ENCODE measurements around the gene ADH1B. TPM values are rescaled to one million over a fixed set of nuclear protein-coding genes. Genes with fewer than 3 reads are reported as not detected.
"Not testable (repeated sequence)": the region's sequence is repeated elsewhere in the genome, so short reads cannot be mapped to it uniquely, and the experiment has no call there.

ADH1B gene
- total RNA-seq, 4 donors from 2014 or later, result 1,271 to 1,760 (median 1,505) TPM

GRCh38 chr4:99352602-99353537, 31.7 kb upstream of the ADH1B start, which contains the start of gene ADH1C:
ADH1C (minus strand) TSS chr4:99352746; CDS start chr4:99352675, 71 bp downstream.
- H3K27ac ChIP-seq, result peak within 1 kb of the TSS in 2 of 4 donors; percentile 24 to 71
- H3K9me3 ChIP-seq, result no peaks in the 10 kb centered on the region
- peak in 1 of 2 donors; percentile 57 for TF ChIP-seq EP300 (IDR thresholded peaks at IDR 0.05)
- TF ChIP-seq POLR2A (IDR thresholded peaks at IDR 0.05), result no peak
- no peak for TF ChIP-seq CTCF (IDR thresholded peaks at IDR 0.05)
- peak within 1 kb of the TSS in 3 of 4 donors; percentile 13 to 31 (median 24) for H3K4me3 ChIP-seq
- peaks cover 0 to 9% (median 0%) of the 10 kb centered on the region in 4 donors for H3K4me1 ChIP-seq
- 26 to 30% methylated on average over 10 of the region's 10 CpGs for WGBS, 2 donors
- H3K27me3 ChIP-seq, result no peaks in the 10 kb centered on the region
- DNase-seq (ENCODE audit: low spot score in 2 of 2), result no peak
- H3K36me3 ChIP-seq, result no peaks in the 10 kb centered on the region

GRCh38 chr4:99351487-99351886, 30.3 kb upstream of the ADH1B start:
- peak overlapping the region in 1 of 4 donors; percentile 8 for H3K27ac ChIP-seq
- no peak for TF ChIP-seq EP300 (IDR thresholded peaks at IDR 0.05)
- no peak for TF ChIP-seq CTCF (IDR thresholded peaks at IDR 0.05)
- no peak for TF ChIP-seq POLR2A (IDR thresholded peaks at IDR 0.05)
- no peaks in the 10 kb centered on the region for H3K9me3 ChIP-seq
- H3K36me3 ChIP-seq, result peaks cover 0 to 5% (median 0%) of the 10 kb centered on the region in 3 donors
- DNase-seq (ENCODE audit: low spot score in 2 of 2), result no peak
- H3K27me3 ChIP-seq, result no peaks in the 10 kb centered on the region
- peaks cover 0 to 9% (median 0%) of the 10 kb centered on the region in 4 donors for H3K4me1 ChIP-seq
- H3K4me3 ChIP-seq, result peak overlapping the region in 1 of 4 donors; percentile 31
- 89 to 97% methylated on average over 2 of the region's 2 CpGs for WGBS, 2 donors

- Histone ChIP-seq H3K4me1 (peaks cover 0 to 9% (median 0%) of the 10 kb centered on the region in 4 donors), H3K27me3 (no peaks in the 10 kb centered on the region), H3K36me3 (peaks cover 0 to 8% (median 0%) of the 10 kb centered on the region in 3 donors), H3K4me3 (no peak overlapping the region), H3K27ac (no peak overlapping the region), H3K9me3 (no peaks in the 10 kb centered on the region)
- no peak for DNase-seq (ENCODE audit: low spot score in 2 of 2)
- no peak for TF ChIP-seq POLR2A (IDR thresholded peaks at IDR 0.05)
- no peak for TF ChIP-seq EP300 (IDR thresholded peaks at IDR 0.05)
- TF ChIP-seq CTCF (IDR thresholded peaks at IDR 0.05), result no peak
Measured at GRCh38 chr4:99349338-99349737, 28.1 kb upstream of the ADH1B start.

- not testable (repeated sequence) for DNase-seq (ENCODE audit: low spot score in 2 of 2); H3K4me1 ChIP-seq; H3K9me3 ChIP-seq; H3K27me3 ChIP-seq; H3K27ac ChIP-seq; H3K4me3 ChIP-seq
- H3K36me3 ChIP-seq, result peaks cover 0 to 13% (median 0%) of the 10 kb centered on the region in 3 donors
- WGBS, 2 donors, result 72 to 82% methylated on average over 7 of the region's 7 CpGs
Measured at GRCh38 chr4:99342624-99343023, 21.4 kb upstream of the ADH1B start.

- TF ChIP-seq EP300 (IDR thresholded peaks at IDR 0.05) (no peak), POLR2A (IDR thresholded peaks at IDR 0.05) (no peak), CTCF (IDR thresholded peaks at IDR 0.05) (no peak)
- 92% methylated on average over 1 of the region's 1 CpG for WGBS, 2 donors
- Histone ChIP-seq H3K9me3 (no peaks in the 10 kb centered on the region), H3K27ac (no peak overlapping the region), H3K27me3 (no peaks in the 10 kb centered on the region), H3K4me3 (no peak overlapping the region), H3K4me1 (no peaks in the 10 kb centered on the region), H3K36me3 (peaks cover 0 to 11% (median 0%) of the 10 kb centered on the region in 3 donors)
- no peak for DNase-seq (ENCODE audit: low spot score in 2 of 2)
Measured at GRCh38 chr4:99341426-99341825, 20.2 kb upstream of the ADH1B start.

Measured in tibial nerve (tissue), 4 donors.